Measurements from ENCODE around the gene MDM2.
"Not testable (repeated sequence)": the region's sequence is repeated elsewhere in the genome, so short reads cannot be mapped to it uniquely, and the experiment has no call there.

The MDM2 gene

GRCh38 chr12:68835333-68835908, 27.4 kb downstream of the MDM2 start:
- no peak for TF ChIP-seq CTCF (IDR thresholded peaks at IDR 0.05; ENCODE audit: extremely low read depth, missing control alignments)

GRCh38 chr12:68837215-68837614, 29.2 kb downstream of the MDM2 start:
- DNase-seq (ENCODE audit: low spot score) = no peak
- no peak for TF ChIP-seq CTCF (IDR thresholded peaks at IDR 0.05; ENCODE audit: extremely low read depth, missing control alignments)

More at GRCh38 chr12:68835333-68835908, 27.4 kb downstream of the MDM2 start:
- DNase-seq (ENCODE audit: low spot score) = no peak

- no peak for DNase-seq (ENCODE audit: low spot score)
- no peak for TF ChIP-seq CTCF (IDR thresholded peaks at IDR 0.05; ENCODE audit: extremely low read depth, missing control alignments)
These were observed 30.3 kb downstream of the MDM2 start for GRCh38 chr12:68838046-68838886.

- TF ChIP-seq CTCF (IDR thresholded peaks at IDR 0.05; ENCODE audit: extremely low read depth, missing control alignments) = no peak
- no peak for DNase-seq (ENCODE audit: low spot score)
These were observed 31.5 kb downstream of the MDM2 start for GRCh38 chr12:68839183-68840147.

GRCh38 chr12:68841175-68841574, 33.2 kb downstream of the MDM2 start:
- not testable (repeated sequence) for DNase-seq (ENCODE audit: low spot score)

- no peak for TF ChIP-seq CTCF (IDR thresholded peaks at IDR 0.05; ENCODE audit: extremely low read depth, missing control alignments)
- DNase-seq (ENCODE audit: low spot score) = no peak
These were observed 33.7 kb downstream of the MDM2 start for GRCh38 chr12:68841717-68842116.

GRCh38 chr12:68842123-68842522, 34.1 kb downstream of the MDM2 start:
- no peak for DNase-seq (ENCODE audit: low spot score)
- TF ChIP-seq CTCF (IDR thresholded peaks at IDR 0.05; ENCODE audit: extremely low read depth, missing control alignments) = no peak

Data from GM20000 (cell line).